Right atrium auricular region (tissue), 2 donors: Measurements from ENCODE around the gene HTR2B. TPM values are rescaled to one million over a fixed set of nuclear protein-coding genes. Genes with fewer than 3 reads are reported as not detected.
"Not testable (repeated sequence)": the region's sequence is repeated elsewhere in the genome, so short reads cannot be mapped to it uniquely, and the experiment has no call there.

Experiments used
- DNase-seq: peaks from one replicate; pipeline ENCODE4 v3.0.0-alpha.2; 2019; ENCODE audit warnings: low spot score
- H3K27ac ChIP-seq, 2 donors: fragments of 200-600 bp; sonication (generic); 1 replicate in 1 of 2; 2 replicates in 1 of 2; pipeline ENCODE4 v1.5.1; 2016 to 2019
- H3K27me3 ChIP-seq, 2 donors: fragments of 200-600 bp; sonication (generic); one replicate each; pipeline versions ENCODE4 v1.5.1 to v1.6.0; 2017 to 2019
- H3K36me3 ChIP-seq: fragments of 200-600 bp; sonication (generic); one replicate; pipeline ENCODE4 v1.5.1; 2016
- H3K4me1 ChIP-seq, 2 donors: fragments of 200-600 bp; sonication (generic); one replicate each; pipeline versions ENCODE4 v1.5.1 to v1.6.0; 2017 to 2019
- H3K4me3 ChIP-seq, 2 donors: fragments of 200-600 bp; sonication (generic); 1 replicate in 1 of 2; 2 replicates in 1 of 2; pipeline ENCODE4 v1.5.1; 2017 to 2019; ENCODE audit warnings: mild to moderate bottlenecking in 1 of 2, moderate library complexity in 1 of 2
- H3K9me3 ChIP-seq, 2 donors: fragments of 200-600 bp; sonication (generic); one replicate each; pipeline ENCODE4 v1.5.1; 2019
- CTCF ChIP-seq, 2 donors: fragments of 200-600 bp; sonication (generic); IDR thresholded peaks; one replicate each; pipeline ENCODE4 v1.5.1; 2019; ENCODE audit warnings: antibody characterized with exemption in 2 of 2
- total RNA-seq, 2 donors: library from RNA; depleted of rRNA; stranded (reverse); fragments of >200 nt; gene quantifications; one replicate each; pipeline ENCODE4 v1.1.0, GENCODE V29; 2016

Gene HTR2B
- total RNA-seq, 2 donors from 2014 or later = 2.8 to 7.3 TPM

- H3K4me3 ChIP-seq = no peak overlapping the region
- peak; percentile 83 to 89 for TF ChIP-seq CTCF (IDR thresholded peaks at IDR 0.05)
- H3K27ac ChIP-seq = no peak overlapping the region
- DNase-seq = peak; percentile 73
- H3K9me3 ChIP-seq = peaks cover 3 to 19% of the 10 kb centered on the region in 2 donors
- no peaks in the 10 kb centered on the region for H3K27me3 ChIP-seq
- H3K4me1 ChIP-seq = no peaks in the 10 kb centered on the region
- peaks cover 17% of the 10 kb centered on the region for H3K36me3 ChIP-seq
Measured at GRCh38 chr2:231104115-231104713, 20.6 kb downstream of the HTR2B start.

GRCh38 chr2:231102772-231103171, 22.1 kb downstream of the HTR2B start:
- no peak for TF ChIP-seq CTCF (IDR thresholded peaks at IDR 0.05)
- H3K4me1 ChIP-seq = no peaks in the 10 kb centered on the region
- H3K4me3 ChIP-seq = no peak overlapping the region
- H3K36me3 ChIP-seq = peaks cover 19% of the 10 kb centered on the region
- DNase-seq = no peak
- H3K27me3 ChIP-seq = no peaks in the 10 kb centered on the region
- no peak overlapping the region for H3K27ac ChIP-seq
- H3K9me3 ChIP-seq = peaks cover 3 to 24% of the 10 kb centered on the region in 2 donors

- Histone ChIP-seq H3K36me3 (peaks cover 26% of the 10 kb centered on the region), H3K27ac (no peak overlapping the region), H3K4me3 (no peak overlapping the region), H3K27me3 (no peaks in the 10 kb centered on the region), H3K9me3 (peaks cover 3 to 24% of the 10 kb centered on the region in 2 donors), H3K4me1 (no peaks in the 10 kb centered on the region)
- no peak for DNase-seq
- TF ChIP-seq CTCF (IDR thresholded peaks at IDR 0.05) = no peak
Measured at GRCh38 chr2:231100990-231101389, 23.9 kb downstream of the HTR2B start.

GRCh38 chr2:231100321-231100720, 24.5 kb downstream of the HTR2B start:
- not testable (repeated sequence) for H3K27ac ChIP-seq, H3K27me3 ChIP-seq, H3K4me3 ChIP-seq, H3K4me1 ChIP-seq, DNase-seq
- H3K9me3 ChIP-seq = peaks cover 3 to 24% of the 10 kb centered on the region in 2 donors
- peaks cover 27% of the 10 kb centered on the region for H3K36me3 ChIP-seq

- peaks cover 3 to 24% of the 10 kb centered on the region in 2 donors for H3K9me3 ChIP-seq
- H3K27ac ChIP-seq = no peak overlapping the region
- H3K27me3 ChIP-seq = no peaks in the 10 kb centered on the region
- DNase-seq = no peak
- no peak overlapping the region for H3K4me3 ChIP-seq
- no peaks in the 10 kb centered on the region for H3K4me1 ChIP-seq
- no peak for TF ChIP-seq CTCF (IDR thresholded peaks at IDR 0.05)
- H3K36me3 ChIP-seq = peaks cover 31% of the 10 kb centered on the region
Measured at GRCh38 chr2:231099918-231100317, 24.9 kb downstream of the HTR2B start.

- Histone ChIP-seq H3K27ac (no peak overlapping the region), H3K36me3 (peaks cover 36% of the 10 kb centered on the region), H3K9me3 (peaks cover 0 to 12% of the 10 kb centered on the region in 2 donors), H3K4me3 (no peak overlapping the region), H3K4me1 (no peaks in the 10 kb centered on the region), H3K27me3 (no peaks in the 10 kb centered on the region)
- no peak for DNase-seq
- TF ChIP-seq CTCF (IDR thresholded peaks at IDR 0.05) = no peak
Measured at GRCh38 chr2:231094736-231095346, 30.0 kb downstream of the HTR2B start.
